ENCODE data around the gene TNXB.
"Not testable (repeated sequence)": the region's sequence is repeated elsewhere in the genome, so short reads cannot be mapped to it uniquely, and the experiment has no call there.

Gene TNXB

GRCh38 chr6:32069878-32070515 is 39.1 kb downstream of the TNXB start:
- H3K27ac ChIP-seq, result no peak overlapping the region
- no peak for TF ChIP-seq CTCF (conservative IDR thresholded peaks at IDR 0.05)

- TF ChIP-seq CTCF (conservative IDR thresholded peaks at IDR 0.05), result no peak
Observed at GRCh38 chr6:32069460-32069859, 39.7 kb downstream of the TNXB start.

GRCh38 chr6:32068867-32069266 is 40.3 kb downstream of the TNXB start:
- H3K27ac ChIP-seq, result no peak overlapping the region
- no peak for TF ChIP-seq CTCF (conservative IDR thresholded peaks at IDR 0.05)

More at GRCh38 chr6:32069460-32069859, 39.7 kb downstream of the TNXB start:
- H3K27ac ChIP-seq, result no peak overlapping the region

- H3K27ac ChIP-seq, result not testable (repeated sequence)
Observed at GRCh38 chr6:32068315-32068714, 40.8 kb downstream of the TNXB start.

- H3K27ac ChIP-seq, result not testable (repeated sequence)
Observed at GRCh38 chr6:32067521-32067920, 41.6 kb downstream of the TNXB start.

- no peak for TF ChIP-seq CTCF (conservative IDR thresholded peaks at IDR 0.05)
Observed at GRCh38 chr6:32064706-32065105, 44.4 kb downstream of the TNXB start.

GRCh38 chr6:32060966-32061655 is 48.0 kb downstream of the TNXB start:
- no peak overlapping the region for H3K27ac ChIP-seq
- no peak for TF ChIP-seq CTCF (conservative IDR thresholded peaks at IDR 0.05)

More at GRCh38 chr6:32064706-32065105, 44.4 kb downstream of the TNXB start:
- no peak overlapping the region for H3K27ac ChIP-seq

- no peak overlapping the region for H3K27ac ChIP-seq
- TF ChIP-seq CTCF (conservative IDR thresholded peaks at IDR 0.05), result no peak
Observed at GRCh38 chr6:32058511-32058963, 50.6 kb downstream of the TNXB start.

All from VCaP (cell line).